CD14-positive monocyte (primary cell): ENCODE data around the gene TNFAIP2. TPM values are rescaled to one million over a fixed set of nuclear protein-coding genes. Genes with fewer than 3 reads are reported as not detected.

Source experiments
- DNase-seq, 3 donors: peaks; one replicate each; pipeline ENCODE4 v3.0.0-alpha.2; 2011 to 2022
- H2AFZ ChIP-seq: 2 replicates; pipeline ENCODE4 v1.6.0; 2012; ENCODE audit warnings: mild to moderate bottlenecking, low read depth, low read length, inconsistent platforms; ENCODE audit not compliant: insufficient read depth, poor library complexity, severe bottlenecking
- H3K27ac ChIP-seq, 2 donors: 1 replicate in 1 of 2; 2 replicates in 1 of 2; pipeline ENCODE4 v1.5.1; 2012 to 2013; ENCODE audit warnings: low read length in 2 of 2, control low read depth in 1 of 2, inconsistent platforms in 1 of 2, low read depth in 1 of 2, mild to moderate bottlenecking in 1 of 2
- H3K27me3 ChIP-seq, 2 donors: one replicate each; pipeline versions ENCODE4 v1.6.0 to v1.6.1; 2011 to 2013; ENCODE audit warnings: low read length in 2 of 2; ENCODE audit not compliant: control insufficient read depth in 2 of 2, insufficient read depth in 2 of 2
- H3K36me3 ChIP-seq, 2 donors: replicated peaks in 1 of 2; 1 replicate in 1 of 2; 2 replicates in 1 of 2; pipeline versions ENCODE4 v1.5.1 to v1.6.1; 2012 to 2013; ENCODE audit warnings: low read length in 2 of 2, control low read depth in 1 of 2, inconsistent platforms in 1 of 2, mild to moderate bottlenecking in 1 of 2; ENCODE audit not compliant: insufficient read depth in 2 of 2, control insufficient read depth in 1 of 2
- H3K4me1 ChIP-seq, 2 donors: 1 replicate in 1 of 2; 2 replicates in 1 of 2; pipeline versions ENCODE4 v1.5.1 to v1.6.1; 2012 to 2013; ENCODE audit warnings: low read length in 2 of 2, control low read depth in 1 of 2, inconsistent platforms in 1 of 2, mild to moderate bottlenecking in 1 of 2, moderate library complexity in 1 of 2; ENCODE audit not compliant: insufficient read depth in 2 of 2, control insufficient read depth in 1 of 2
- H3K4me2 ChIP-seq: replicated peaks from 2 replicates; pipeline ENCODE3; 2012; ENCODE audit warnings: low read length, moderate library complexity, mild to moderate bottlenecking; ENCODE audit not compliant: poor library complexity, severe bottlenecking; ENCODE audit errors: extremely low read depth
- H3K4me3 ChIP-seq, 3 experiments: fragments of 200-600 bp in 1 of 3; sonication (generic) in 1 of 3; replicated peaks in 1 of 3; 1 replicate in 2 of 3; 2 replicates in 1 of 3; pipeline ENCODE4 v1.5.1; 2011 to 2013; ENCODE audit warnings: low read length in 3 of 3, mild to moderate bottlenecking in 3 of 3, control low read depth in 2 of 3, low read depth in 2 of 3, inconsistent platforms in 1 of 3, moderate library complexity in 1 of 3
- H3K79me2 ChIP-seq: 2 replicates; pipeline ENCODE4 v1.6.0; 2012; ENCODE audit warnings: mild to moderate bottlenecking, control low read depth, inconsistent platforms, low read length, moderate library complexity; ENCODE audit not compliant: insufficient read depth
- H3K9ac ChIP-seq: 2 replicates; pipeline ENCODE4 v1.6.0; 2017; ENCODE audit warnings: low read length, mild to moderate bottlenecking; ENCODE audit not compliant: insufficient read depth, poor library complexity, severe bottlenecking
- H3K9me3 ChIP-seq, 2 donors: replicated peaks in 1 of 2; 1 replicate in 1 of 2; 2 replicates in 1 of 2; pipeline versions ENCODE4 v1.5.1 to v1.6.1; 2012 to 2013; ENCODE audit warnings: low read length in 2 of 2, control low read depth in 1 of 2; ENCODE audit not compliant: control insufficient read depth in 1 of 2, insufficient read depth in 1 of 2
- H4K20me1 ChIP-seq: 2 replicates; pipeline ENCODE4 v1.6.0; 2012; ENCODE audit warnings: mild to moderate bottlenecking, low read length, control low read depth, moderate library complexity; ENCODE audit not compliant: insufficient read depth
- H3K27ac Mint-ChIP-seq, 7 donors: one replicate each; pipeline ENCODE4 v1.8.0; 2020; ENCODE audit warnings: mild to moderate bottlenecking in 7 of 7, mixed read lengths in 7 of 7, moderate library complexity in 6 of 7, inconsistent platforms in 2 of 7
- H3K27me3 Mint-ChIP-seq, 3 donors: one replicate each; pipeline ENCODE4 v1.8.0; 2021 to 2022; ENCODE audit warnings: low read depth in 3 of 3, mild to moderate bottlenecking in 3 of 3, mixed read lengths in 3 of 3, moderate library complexity in 3 of 3, inconsistent platforms in 1 of 3
- H3K36me3 Mint-ChIP-seq, 2 donors: one replicate each; pipeline ENCODE4 v1.8.0; 2020; ENCODE audit warnings: mixed read lengths in 2 of 2, inconsistent platforms in 1 of 2, mild to moderate bottlenecking in 1 of 2
- H3K4me1 Mint-ChIP-seq: one replicate; pipeline ENCODE4 v1.8.0; 2020; ENCODE audit warnings: mild to moderate bottlenecking, mixed read lengths
- H3K4me3 Mint-ChIP-seq, 2 donors: one replicate each; pipeline ENCODE4 v1.8.0; 2020; ENCODE audit warnings: mild to moderate bottlenecking in 2 of 2, mixed read lengths in 2 of 2, moderate library complexity in 1 of 2
- H3K9me3 Mint-ChIP-seq, 7 donors: one replicate each; pipeline ENCODE4 v1.8.0; 2020 to 2022; ENCODE audit warnings: mixed read lengths in 7 of 7, mild to moderate bottlenecking in 6 of 7, moderate library complexity in 6 of 7, inconsistent platforms in 2 of 7
- WGBS: methylation state at CpG from one replicate; pipeline ENCODE4 v1.1.5; 2013; ENCODE audit warnings: missing lambda C conversion rate; ENCODE audit not compliant: insufficient coverage; 5-methylcytosine and 5-hydroxymethylcytosine counted together
- intact Hi-C, 2 donors: fragments of 100-400 bp; cut with micrococcal nuclease; formaldehyde crosslinking; loops; one replicate each; pipeline versions ENCODE4 v1.15.0 to v1.15.1; 2023
- polyA plus RNA-seq, 3 donors: library from polyadenylated mRNA; depleted of rRNA in 1 of 3; unstranded in 2 of 3; stranded (reverse) in 1 of 3; fragments of 300-500 nt in 2 of 3; fragments of >200 nt in 1 of 3; fragmentation: Illumina TruSeq in 2 of 3; gene quantifications; 1 replicate in 2 of 3; 2 replicates in 1 of 3; pipeline ENCODE4 v1.2.3, GENCODE V29; 2012 to 2021
- TF ChIP-seq, protein P1 (sequence below): fragments of 200-600 bp; IDR thresholded peaks from one replicate; pipeline ENCODE4 v1.8.0; 2022; ENCODE audit warnings: antibody characterized with exemption, mild to moderate bottlenecking

The TNFAIP2 gene
- polyA plus RNA-seq, 3 donors = 41.5 to 1,807 (median 50.8) TPM

DNA sequence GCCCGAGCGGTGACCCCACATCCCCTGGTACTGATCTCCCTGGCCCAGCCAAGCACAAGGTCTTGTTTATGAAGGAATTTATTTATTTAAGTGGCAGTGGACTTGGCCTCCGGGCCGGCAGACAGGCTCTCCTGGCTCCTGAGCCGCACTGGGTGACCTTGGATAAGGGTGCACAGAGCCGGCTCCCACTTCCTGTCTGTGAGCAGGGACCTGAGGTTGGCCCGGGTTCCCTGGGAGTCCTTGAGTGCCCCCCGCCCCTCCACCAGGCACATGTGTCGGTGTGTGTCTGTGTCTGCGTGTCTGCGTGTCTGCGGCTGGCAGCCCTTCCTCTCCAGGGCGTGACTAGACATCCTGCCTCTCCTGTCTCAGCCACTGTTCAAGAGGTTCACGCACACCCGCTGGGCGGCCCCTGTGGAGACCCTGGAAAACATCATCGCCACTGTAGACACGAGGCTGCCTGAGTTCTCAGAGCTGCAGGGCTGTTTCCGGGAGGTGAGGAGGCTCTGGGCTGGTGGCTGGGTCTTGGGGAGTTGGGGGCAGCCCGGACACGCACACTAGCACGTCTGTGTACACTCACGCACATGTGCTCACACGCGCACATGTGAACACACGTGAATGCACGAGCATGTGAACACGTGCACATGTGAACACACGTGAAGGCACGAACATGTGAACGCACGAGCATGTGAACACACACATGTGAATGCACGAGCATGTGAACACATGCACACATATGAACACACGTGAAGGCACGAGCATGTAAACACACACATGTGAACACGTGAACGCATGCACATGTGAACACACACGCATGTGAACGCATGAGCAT is 9.3 kb downstream of the TNFAIP2 start:
- Histone ChIP-seq H3K27ac (no peak overlapping the region), H3K4me1 (peaks cover 16 to 51% of the 10 kb centered on the region in 2 donors), H2AFZ (no peak overlapping the region), H3K9me3 (no peaks in the 10 kb centered on the region), H3K9ac (no peak overlapping the region), H4K20me1 (peaks cover 100% of the 10 kb centered on the region), H3K4me2 (no peak overlapping the region), H3K27me3 (no peaks in the 10 kb centered on the region), H3K4me3 (no peak overlapping the region), H3K79me2 (peaks cover 41% of the 10 kb centered on the region), H3K36me3 (peaks cover 91 to 97% of the 10 kb centered on the region in 2 donors)
- peaks cover 36% of the 10 kb centered on the region for H3K4me1 Mint-ChIP-seq
- peak in 1 of 3 donors; percentile 44 for DNase-seq
- H3K27ac Mint-ChIP-seq = peak overlapping the region in 3 of 7 donors; percentile 37 to 68 (median 66)
- TF ChIP-seq, protein P1, sequence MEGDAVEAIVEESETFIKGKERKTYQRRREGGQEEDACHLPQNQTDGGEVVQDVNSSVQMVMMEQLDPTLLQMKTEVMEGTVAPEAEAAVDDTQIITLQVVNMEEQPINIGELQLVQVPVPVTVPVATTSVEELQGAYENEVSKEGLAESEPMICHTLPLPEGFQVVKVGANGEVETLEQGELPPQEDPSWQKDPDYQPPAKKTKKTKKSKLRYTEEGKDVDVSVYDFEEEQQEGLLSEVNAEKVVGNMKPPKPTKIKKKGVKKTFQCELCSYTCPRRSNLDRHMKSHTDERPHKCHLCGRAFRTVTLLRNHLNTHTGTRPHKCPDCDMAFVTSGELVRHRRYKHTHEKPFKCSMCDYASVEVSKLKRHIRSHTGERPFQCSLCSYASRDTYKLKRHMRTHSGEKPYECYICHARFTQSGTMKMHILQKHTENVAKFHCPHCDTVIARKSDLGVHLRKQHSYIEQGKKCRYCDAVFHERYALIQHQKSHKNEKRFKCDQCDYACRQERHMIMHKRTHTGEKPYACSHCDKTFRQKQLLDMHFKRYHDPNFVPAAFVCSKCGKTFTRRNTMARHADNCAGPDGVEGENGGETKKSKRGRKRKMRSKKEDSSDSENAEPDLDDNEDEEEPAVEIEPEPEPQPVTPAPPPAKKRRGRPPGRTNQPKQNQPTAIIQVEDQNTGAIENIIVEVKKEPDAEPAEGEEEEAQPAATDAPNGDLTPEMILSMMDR = no peak
- no peak overlapping the region for H3K4me3 Mint-ChIP-seq
- intact Hi-C loops = no loop called here
- WGBS = 90% methylated on average over 36 of the region's 39 CpGs
- no peaks in the 10 kb centered on the region for H3K9me3 Mint-ChIP-seq
- peaks cover 0 to 3% (median 2%) of the 10 kb centered on the region in 3 donors for H3K27me3 Mint-ChIP-seq
- H3K36me3 Mint-ChIP-seq = peaks cover 92 to 97% of the 10 kb centered on the region in 2 donors

DNA sequence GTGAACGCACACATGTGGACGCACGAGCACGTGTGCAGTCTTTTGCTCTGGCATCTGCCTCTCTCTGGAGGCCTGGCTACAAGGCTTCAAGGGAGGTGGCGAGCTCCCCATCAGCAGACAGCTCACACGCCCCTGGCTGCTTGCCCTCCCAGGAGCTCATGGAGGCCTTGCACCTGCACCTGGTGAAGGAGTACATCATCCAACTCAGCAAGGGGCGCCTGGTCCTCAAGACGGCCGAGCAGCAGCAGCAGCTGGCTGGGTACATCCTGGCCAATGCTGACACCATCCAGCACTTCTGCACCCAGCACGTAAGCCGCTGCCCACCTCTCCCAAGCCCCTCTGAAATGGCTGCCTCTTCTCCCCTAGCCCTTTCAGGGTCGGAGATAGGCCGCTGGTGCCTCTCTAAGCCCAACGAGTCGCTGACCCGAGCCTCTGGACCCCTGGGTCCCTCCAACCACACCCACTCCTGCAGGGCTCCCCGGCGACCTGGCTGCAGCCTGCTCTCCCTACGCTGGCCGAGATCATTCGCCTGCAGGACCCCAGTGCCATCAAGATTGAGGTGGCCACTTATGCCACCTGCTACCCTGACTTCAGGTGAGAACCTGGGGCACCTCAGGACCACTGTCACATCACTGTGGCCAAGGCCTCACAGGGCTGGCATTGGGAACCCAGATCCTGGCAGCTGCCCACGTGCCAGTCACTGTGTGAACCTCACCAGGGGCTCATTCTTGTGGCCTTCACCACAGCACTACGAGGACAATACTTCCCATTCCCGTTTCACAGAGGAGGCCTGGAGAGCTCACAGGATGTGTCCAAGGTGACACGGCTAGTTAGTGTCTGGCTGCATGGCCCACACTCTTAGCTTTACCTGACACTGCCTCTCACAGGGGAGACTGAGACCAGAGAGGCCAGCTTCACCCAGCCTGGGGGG is 10.2 kb downstream of the TNFAIP2 start:
- Mint-ChIP-seq H3K36me3 (peaks cover 83 to 89% of the 10 kb centered on the region in 2 donors), H3K9me3 (no peaks in the 10 kb centered on the region), H3K27me3 (peaks cover 2 to 6% (median 6%) of the 10 kb centered on the region in 3 donors), H3K4me1 (peaks cover 32% of the 10 kb centered on the region), H3K4me3 (no peak overlapping the region), H3K27ac (no peak overlapping the region)
- Histone ChIP-seq H3K4me3 (no peak overlapping the region), H3K9ac (no peak overlapping the region), H3K27ac (no peak overlapping the region), H3K4me1 (peaks cover 15 to 51% of the 10 kb centered on the region in 2 donors), H3K9me3 (no peaks in the 10 kb centered on the region), H3K4me2 (no peak overlapping the region), H3K36me3 (peaks cover 82 to 88% of the 10 kb centered on the region in 2 donors), H4K20me1 (peaks cover 98% of the 10 kb centered on the region), H2AFZ (no peak overlapping the region), H3K27me3 (no peaks in the 10 kb centered on the region), H3K79me2 (peaks cover 33% of the 10 kb centered on the region)
- peak in 1 of 3 donors; percentile 7 for DNase-seq
- intact Hi-C loops = no loop called here
- TF ChIP-seq, protein P1 = no peak
- 95% methylated on average over 18 of the region's 25 CpGs for WGBS
